K562 (cell line): ENCODE data around the gene GALE. TPM values are rescaled to one million over a fixed set of nuclear protein-coding genes. Genes with fewer than 3 reads are reported as not detected.
A peak's percentile ranks its signal among the peaks of the same experiment; 100 is the strongest.

ENCODE experiments used
- BRD4 ChIP-seq: fragments of 200-600 bp; sonication (generic); IDR thresholded peaks from 2 replicates; pipeline ENCODE4 v1.6.1; 2017; ENCODE audit warnings: inconsistent platforms
- CBFA2T2 ChIP-seq: fragments of 450-650 bp; conservative IDR thresholded peaks from 2 replicates; pipeline ENCODE4 v1.6.1; 2017; ENCODE audit warnings: mild to moderate bottlenecking
- JUNB ChIP-seq: fragments of 450-650 bp; formaldehyde crosslinking; conservative IDR thresholded peaks from 2 replicates; pipeline ENCODE4 v1.4.0; 2020; ENCODE audit warnings: mild to moderate bottlenecking
- RAD21 ChIP-seq, 2 experiments: fragments of 250-450 bp in 1 of 2; fragments of 450-650 bp in 1 of 2; sonication (Bioruptor Pico) in 1 of 2; formaldehyde crosslinking in 1 of 2; IDR thresholded peaks in 1 of 2; conservative IDR thresholded peaks in 1 of 2; 2 replicates each; pipeline versions ENCODE4 v1.4.0 to v1.8.0; 2020 to 2022; ENCODE audit warnings: mild to moderate bottlenecking in 2 of 2, moderate library complexity in 1 of 2
- RERE ChIP-seq: sonication (generic); formaldehyde crosslinking; IDR thresholded peaks from 2 replicates; pipeline ENCODE4 v1.8.0; 2023; ENCODE audit warnings: missing genetic modification reagents, mild to moderate bottlenecking, borderline replicate concordance
- STAT5B ChIP-seq: fragments of 250-450 bp; sonication (Bioruptor Pico); IDR thresholded peaks from 2 replicates; pipeline ENCODE4 v1.8.0; 2021; ENCODE audit warnings: mild to moderate bottlenecking, inconsistent platforms
- WHSC1 ChIP-seq: IDR thresholded peaks from one replicate; pipeline ENCODE4 v1.6.1; 2012; ENCODE audit warnings: low read length, control low read depth, inconsistent platforms
- ZBTB17 ChIP-seq: fragments of 450-650 bp; formaldehyde crosslinking; IDR thresholded peaks from 2 replicates; pipeline ENCODE4 v1.4.0; 2020; ENCODE audit warnings: mild to moderate bottlenecking
- ZNF695 ChIP-seq: fragments of 450-650 bp; formaldehyde crosslinking; IDR thresholded peaks from 2 replicates; pipeline ENCODE4 v1.4.0; 2020; ENCODE audit warnings: mild to moderate bottlenecking, moderate library complexity
- ZNF707 ChIP-seq: fragments of 250-450 bp; sonication (Bioruptor Pico); conservative IDR thresholded peaks from 2 replicates; pipeline ENCODE4 v1.8.0; 2022; ENCODE audit warnings: inconsistent platforms, mild to moderate bottlenecking, moderate library complexity
- polyA plus RNA-seq, 8 experiments: library from polyadenylated mRNA; depleted of rRNA in 4 of 8; stranded (reverse) in 5 of 8; unstranded in 3 of 8; fragments of >200 nt; fragmentation: Nextera tagmentation in 2 of 8; fragmentation: Illumina TruSeq in 1 of 8; extraction: Ambion mirVana in 2 of 8; extraction: Trizol in 1 of 8; gene quantifications; 2 replicates each; pipeline versions ENCODE4 v1.2.1 to v1.2.3, GENCODE V29; 2011 to 2014; ENCODE audit warnings: inconsistent platforms in 1 of 8, missing spikeins in 1 of 8
- total RNA-seq, 7 experiments: library from RNA; depleted of rRNA in 6 of 7; stranded (reverse); fragments of >200 nt in 6 of 7; fragmentation: Illumina TruSeq in 2 of 7; extraction: Trizol in 2 of 7; gene quantifications; 2 replicates each; pipeline versions ENCODE4 v1.2.1 to v1.2.3, GENCODE V29; 2011 to 2021; ENCODE audit warnings: low replicate concordance in 1 of 7
- TF ChIP-seq, protein P1 (sequence below): sonication (generic); formaldehyde crosslinking; IDR thresholded peaks from 2 replicates; pipeline ENCODE4 v1.8.0; 2023; ENCODE audit warnings: mild to moderate bottlenecking, missing genetic modification reagents
- TF ChIP-seq, protein P2 (sequence below): sonication (generic); formaldehyde crosslinking; IDR thresholded peaks from 2 replicates; pipeline ENCODE4 v1.8.1; 2023; ENCODE audit warnings: missing genetic modification reagents, mild to moderate bottlenecking, borderline replicate concordance

GALE gene
- total and polyA plus RNA-seq, 9 of the 15 experiments (the other 6 are each of a cell fraction or from before 2014, with no cell fraction given): 8.4 to 139 (median 88.3) TPM

DNA sequence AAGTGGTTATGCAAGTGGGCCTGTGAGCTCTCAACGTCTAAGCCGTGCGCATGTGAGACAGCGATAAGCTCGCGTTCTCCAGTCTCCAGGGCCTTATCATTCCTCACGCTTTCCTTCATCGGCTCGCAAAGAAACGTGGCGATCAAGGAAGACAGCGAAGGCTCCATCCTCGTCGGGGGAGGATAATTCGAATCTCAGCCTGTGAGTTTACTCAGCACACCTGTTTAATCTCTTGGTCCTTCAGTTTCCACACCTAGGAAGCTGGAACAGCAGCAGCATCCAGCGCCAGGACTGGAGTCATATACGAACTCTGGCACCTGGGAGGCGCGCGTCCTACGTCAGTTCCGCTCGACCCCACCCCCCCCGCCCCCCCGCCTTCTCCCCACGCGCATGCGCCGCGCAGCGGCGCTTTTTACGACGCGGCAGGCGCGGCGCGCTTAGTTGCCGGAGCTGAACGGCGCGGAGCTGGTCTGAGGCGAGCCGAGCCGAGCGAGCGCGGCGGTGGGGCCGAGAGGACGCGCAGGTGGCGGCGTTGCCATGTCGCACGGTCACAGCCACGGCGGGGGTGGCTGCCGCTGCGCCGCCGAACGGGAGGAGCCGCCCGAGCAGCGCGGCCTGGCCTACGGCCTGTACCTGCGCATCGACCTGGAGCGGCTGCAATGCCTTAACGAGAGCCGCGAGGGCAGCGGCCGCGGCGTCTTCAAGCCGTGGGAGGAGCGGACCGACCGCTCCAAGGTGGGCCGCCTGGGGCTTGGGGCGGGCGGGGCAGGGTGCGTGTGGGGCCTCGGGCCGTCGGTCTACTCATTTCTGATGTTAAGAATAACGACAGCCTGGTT lies 22.4 kb downstream of the GALE start, which contains the start of gene PITHD1 (continued):
- TF ChIP-seq, protein P1, sequence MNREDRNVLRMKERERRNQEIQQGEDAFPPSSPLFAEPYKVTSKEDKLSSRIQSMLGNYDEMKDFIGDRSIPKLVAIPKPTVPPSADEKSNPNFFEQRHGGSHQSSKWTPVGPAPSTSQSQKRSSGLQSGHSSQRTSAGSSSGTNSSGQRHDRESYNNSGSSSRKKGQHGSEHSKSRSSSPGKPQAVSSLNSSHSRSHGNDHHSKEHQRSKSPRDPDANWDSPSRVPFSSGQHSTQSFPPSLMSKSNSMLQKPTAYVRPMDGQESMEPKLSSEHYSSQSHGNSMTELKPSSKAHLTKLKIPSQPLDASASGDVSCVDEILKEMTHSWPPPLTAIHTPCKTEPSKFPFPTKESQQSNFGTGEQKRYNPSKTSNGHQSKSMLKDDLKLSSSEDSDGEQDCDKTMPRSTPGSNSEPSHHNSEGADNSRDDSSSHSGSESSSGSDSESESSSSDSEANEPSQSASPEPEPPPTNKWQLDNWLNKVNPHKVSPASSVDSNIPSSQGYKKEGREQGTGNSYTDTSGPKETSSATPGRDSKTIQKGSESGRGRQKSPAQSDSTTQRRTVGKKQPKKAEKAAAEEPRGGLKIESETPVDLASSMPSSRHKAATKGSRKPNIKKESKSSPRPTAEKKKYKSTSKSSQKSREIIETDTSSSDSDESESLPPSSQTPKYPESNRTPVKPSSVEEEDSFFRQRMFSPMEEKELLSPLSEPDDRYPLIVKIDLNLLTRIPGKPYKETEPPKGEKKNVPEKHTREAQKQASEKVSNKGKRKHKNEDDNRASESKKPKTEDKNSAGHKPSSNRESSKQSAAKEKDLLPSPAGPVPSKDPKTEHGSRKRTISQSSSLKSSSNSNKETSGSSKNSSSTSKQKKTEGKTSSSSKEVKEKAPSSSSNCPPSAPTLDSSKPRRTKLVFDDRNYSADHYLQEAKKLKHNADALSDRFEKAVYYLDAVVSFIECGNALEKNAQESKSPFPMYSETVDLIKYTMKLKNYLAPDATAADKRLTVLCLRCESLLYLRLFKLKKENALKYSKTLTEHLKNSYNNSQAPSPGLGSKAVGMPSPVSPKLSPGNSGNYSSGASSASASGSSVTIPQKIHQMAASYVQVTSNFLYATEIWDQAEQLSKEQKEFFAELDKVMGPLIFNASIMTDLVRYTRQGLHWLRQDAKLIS (CRISPR knock-in tag): peak; percentile 97
- TF ChIP-seq ZNF695 (CRISPR knock-in tag) (no peak), ZBTB17 (CRISPR knock-in tag) (peak; percentile 88), RAD21 (CRISPR knock-in tag; conservative IDR thresholded peaks at IDR 0.05 in 1 of 2, IDR thresholded peaks at IDR 0.05 in 1 of 2) (0 out of 4 replicates have a peak, but pooled peaks of 1 of the 2 experiments have one; percentile 11), ZNF707 (CRISPR knock-in tag) (no peak), JUNB (CRISPR knock-in tag) (no peak), RERE (CRISPR knock-in tag) (no peak), STAT5B (CRISPR knock-in tag) (no peak), WHSC1 (no peak), BRD4 (no peak), CBFA2T2 (peak; percentile 95)
- TF ChIP-seq, protein P2, sequence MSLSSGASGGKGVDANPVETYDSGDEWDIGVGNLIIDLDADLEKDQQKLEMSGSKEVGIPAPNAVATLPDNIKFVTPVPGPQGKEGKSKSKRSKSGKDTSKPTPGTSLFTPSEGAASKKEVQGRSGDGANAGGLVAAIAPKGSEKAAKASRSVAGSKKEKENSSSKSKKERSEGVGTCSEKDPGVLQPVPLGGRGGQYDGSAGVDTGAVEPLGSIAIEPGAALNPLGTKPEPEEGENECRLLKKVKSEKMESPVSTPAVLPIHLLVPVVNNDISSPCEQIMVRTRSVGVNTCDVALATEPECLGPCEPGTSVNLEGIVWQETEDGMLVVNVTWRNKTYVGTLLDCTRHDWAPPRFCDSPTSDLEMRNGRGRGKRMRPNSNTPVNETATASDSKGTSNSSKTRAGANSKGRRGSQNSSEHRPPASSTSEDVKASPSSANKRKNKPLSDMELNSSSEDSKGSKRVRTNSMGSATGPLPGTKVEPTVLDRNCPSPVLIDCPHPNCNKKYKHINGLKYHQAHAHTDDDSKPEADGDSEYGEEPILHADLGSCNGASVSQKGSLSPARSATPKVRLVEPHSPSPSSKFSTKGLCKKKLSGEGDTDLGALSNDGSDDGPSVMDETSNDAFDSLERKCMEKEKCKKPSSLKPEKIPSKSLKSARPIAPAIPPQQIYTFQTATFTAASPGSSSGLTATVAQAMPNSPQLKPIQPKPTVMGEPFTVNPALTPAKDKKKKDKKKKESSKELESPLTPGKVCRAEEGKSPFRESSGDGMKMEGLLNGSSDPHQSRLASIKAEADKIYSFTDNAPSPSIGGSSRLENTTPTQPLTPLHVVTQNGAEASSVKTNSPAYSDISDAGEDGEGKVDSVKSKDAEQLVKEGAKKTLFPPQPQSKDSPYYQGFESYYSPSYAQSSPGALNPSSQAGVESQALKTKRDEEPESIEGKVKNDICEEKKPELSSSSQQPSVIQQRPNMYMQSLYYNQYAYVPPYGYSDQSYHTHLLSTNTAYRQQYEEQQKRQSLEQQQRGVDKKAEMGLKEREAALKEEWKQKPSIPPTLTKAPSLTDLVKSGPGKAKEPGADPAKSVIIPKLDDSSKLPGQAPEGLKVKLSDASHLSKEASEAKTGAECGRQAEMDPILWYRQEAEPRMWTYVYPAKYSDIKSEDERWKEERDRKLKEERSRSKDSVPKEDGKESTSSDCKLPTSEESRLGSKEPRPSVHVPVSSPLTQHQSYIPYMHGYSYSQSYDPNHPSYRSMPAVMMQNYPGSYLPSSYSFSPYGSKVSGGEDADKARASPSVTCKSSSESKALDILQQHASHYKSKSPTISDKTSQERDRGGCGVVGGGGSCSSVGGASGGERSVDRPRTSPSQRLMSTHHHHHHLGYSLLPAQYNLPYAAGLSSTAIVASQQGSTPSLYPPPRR (CRISPR knock-in tag): peak; percentile 87; the same call in 1 of the 2 replicates
